SK-N-SH (cell line): ENCODE results near the gene SHROOM3.

Source experiments
- CTCF ChIP-seq: fragments of 200-600 bp; sonication (generic); IDR thresholded peaks from 2 replicates; pipeline ENCODE4 v1.6.1; 2017; ENCODE audit warnings: antibody characterized with exemption, mild to moderate bottlenecking, moderate library complexity
- FOXM1 ChIP-seq: IDR thresholded peaks from 2 replicates; pipeline ENCODE4 v1.4.0; 2012; ENCODE audit warnings: low read depth, mild to moderate bottlenecking
- GABPA ChIP-seq: IDR thresholded peaks from 2 replicates; pipeline ENCODE4 v1.4.0; 2012; ENCODE audit warnings: low read depth, mild to moderate bottlenecking
- MXI1 ChIP-seq: IDR thresholded peaks from 2 replicates; pipeline ENCODE4 v1.6.1; 2012; ENCODE audit warnings: mild to moderate bottlenecking, low read depth, low read length, improper control_type of control experiment
- PBX3 ChIP-seq: IDR thresholded peaks from 2 replicates; pipeline ENCODE4; 2012
- POLR2AphosphoS5 ChIP-seq: IDR thresholded peaks from 2 replicates; pipeline ENCODE4 v1.6.1; 2012; ENCODE audit warnings: low read depth, low read length
- RCOR1 ChIP-seq: fragments of 150-350 bp; IDR thresholded peaks from 2 replicates; pipeline ENCODE4 v1.6.1; 2017; ENCODE audit warnings: antibody characterized with exemption, low read length
- YY1 ChIP-seq: IDR thresholded peaks from 2 replicates; pipeline ENCODE4 v1.4.0; 2012; ENCODE audit warnings: low read depth, mild to moderate bottlenecking
- TF ChIP-seq, protein P1 (sequence below): IDR thresholded peaks from 2 replicates; pipeline ENCODE4 v1.4.0; 2012; ENCODE audit warnings: low read depth, borderline replicate concordance

DNA sequence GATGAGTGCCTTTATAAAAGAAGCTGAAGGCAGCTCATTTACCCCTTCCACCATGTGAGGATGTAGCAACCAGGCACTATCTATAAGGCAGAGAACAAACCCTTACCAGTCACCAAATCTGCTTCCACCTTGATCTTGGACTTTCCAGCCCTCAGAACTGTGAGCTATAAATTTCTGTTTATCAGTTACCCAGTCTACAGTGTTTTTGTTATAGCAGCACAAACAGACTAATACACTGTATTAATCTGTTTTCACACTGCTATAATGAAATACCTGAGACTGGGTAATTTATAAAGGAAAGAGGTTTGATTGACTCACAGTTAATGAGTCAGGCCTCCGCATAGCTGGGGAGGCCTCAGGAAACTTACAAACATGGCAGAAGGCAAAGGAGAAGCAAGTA is 371.7 kb downstream of the SHROOM3 start:
- TF ChIP-seq CTCF (no peak), POLR2AphosphoS5 (no peak), PBX3 (no peak), FOXM1 (no peak), RCOR1 (no peak), GABPA (no peak), MXI1 (no peak), YY1 (no peak)
- TF ChIP-seq, protein P1, sequence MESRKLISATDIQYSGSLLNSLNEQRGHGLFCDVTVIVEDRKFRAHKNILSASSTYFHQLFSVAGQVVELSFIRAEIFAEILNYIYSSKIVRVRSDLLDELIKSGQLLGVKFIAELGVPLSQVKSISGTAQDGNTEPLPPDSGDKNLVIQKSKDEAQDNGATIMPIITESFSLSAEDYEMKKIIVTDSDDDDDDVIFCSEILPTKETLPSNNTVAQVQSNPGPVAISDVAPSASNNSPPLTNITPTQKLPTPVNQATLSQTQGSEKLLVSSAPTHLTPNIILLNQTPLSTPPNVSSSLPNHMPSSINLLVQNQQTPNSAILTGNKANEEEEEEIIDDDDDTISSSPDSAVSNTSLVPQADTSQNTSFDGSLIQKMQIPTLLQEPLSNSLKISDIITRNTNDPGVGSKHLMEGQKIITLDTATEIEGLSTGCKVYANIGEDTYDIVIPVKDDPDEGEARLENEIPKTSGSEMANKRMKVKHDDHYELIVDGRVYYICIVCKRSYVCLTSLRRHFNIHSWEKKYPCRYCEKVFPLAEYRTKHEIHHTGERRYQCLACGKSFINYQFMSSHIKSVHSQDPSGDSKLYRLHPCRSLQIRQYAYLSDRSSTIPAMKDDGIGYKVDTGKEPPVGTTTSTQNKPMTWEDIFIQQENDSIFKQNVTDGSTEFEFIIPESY = no peak
